Panc1 (cell line): ENCODE results near the gene RCSD1. TPM values are rescaled to one million over a fixed set of nuclear protein-coding genes. Genes with fewer than 3 reads are reported as not detected.

Experiments
- ATAC-seq: fragments of 200-7000 bp; cut with Tn5 transposase; 2 replicates; pipeline ENCODE4 v1.9.1; 2020; ENCODE audit warnings: mild to moderate bottlenecking, moderate library complexity
- BruUV-seq: library from RNA; stranded (reverse); fragments of 400-500 nt; replicated peaks from 2 replicates; lab custom pipeline; 2021; lab: Mats Ljungman, UMichigan
- CTCF ChIA-PET: fragments of 300-600 bp; sonication (Branson Sonifier 250); formaldehyde crosslinking; loops from one replicate; lab custom pipeline; 2022; ENCODE audit warnings: antibody characterized with exemption; lab: Charles Lee
- POLR2A ChIA-PET: fragments of 300-600 bp; sonication (Branson Sonifier 250); formaldehyde crosslinking; loops from one replicate; lab custom pipeline; 2022; ENCODE audit warnings: antibody characterized with exemption; lab: Charles Lee
- DNase-seq: peaks from one replicate; pipeline ENCODE4 v3.0.0-alpha.2; 2010; ENCODE audit warnings: low read depth, low spot score
- H3K27ac ChIP-seq: 2 replicates; pipeline ENCODE4 v1.5.1; 2011; ENCODE audit warnings: mild to moderate bottlenecking, low read length, inconsistent platforms
- H3K27me3 ChIP-seq: fragments of 200-500 bp; sonication (Bioruptor generic); 2 replicates; pipeline ENCODE4 v1.6.0; 2014; ENCODE audit warnings: low read length, inconsistent platforms; ENCODE audit not compliant: control insufficient read depth, insufficient read depth
- H3K36me3 ChIP-seq: fragments of 200-500 bp; sonication (Bioruptor generic); 2 replicates; pipeline ENCODE4 v1.5.1; 2014; ENCODE audit warnings: inconsistent platforms, mild to moderate bottlenecking, low read length, moderate library complexity; ENCODE audit not compliant: control insufficient read depth, insufficient read depth
- H3K4me1 ChIP-seq: 2 replicates; pipeline ENCODE4 v1.5.1; 2011; ENCODE audit warnings: inconsistent platforms, mild to moderate bottlenecking, low read length, moderate library complexity; ENCODE audit not compliant: control insufficient read depth, insufficient read depth
- H3K4me3 ChIP-seq, 2 experiments: 2 replicates each; pipeline ENCODE4 v1.5.1; 2011 to 2012; ENCODE audit warnings: low read depth in 2 of 2, low read length in 2 of 2, mild to moderate bottlenecking in 2 of 2, inconsistent platforms in 1 of 2, moderate library complexity in 1 of 2
- H3K9me3 ChIP-seq: fragments of 200-500 bp; sonication (Bioruptor generic); 2 replicates; pipeline ENCODE4 v1.5.1; 2014; ENCODE audit warnings: low read depth, mild to moderate bottlenecking, inconsistent platforms, low read length, moderate library complexity; ENCODE audit not compliant: control insufficient read depth, insufficient read depth
- CTCF ChIP-seq: fragments of 450-650 bp; IDR thresholded peaks from 2 replicates; pipeline ENCODE4 v1.5.1; 2017; ENCODE audit warnings: mild to moderate bottlenecking
- POLR2AphosphoS5 ChIP-seq: IDR thresholded peaks from 2 replicates; pipeline ENCODE4 v1.6.1; 2012; ENCODE audit warnings: mild to moderate bottlenecking, low read depth, low read length, moderate library complexity
- REST ChIP-seq, 2 experiments: IDR thresholded peaks; 2 replicates each; pipeline ENCODE4 v1.6.1; 2011 to 2012; ENCODE audit warnings: low read depth in 2 of 2, control low read depth in 1 of 2, low read length in 1 of 2, mild to moderate bottlenecking in 1 of 2, moderate library complexity in 1 of 2; ENCODE audit not compliant: insufficient read depth in 1 of 2
- SIN3A ChIP-seq: IDR thresholded peaks from 2 replicates; pipeline ENCODE4 v1.6.1; 2012; ENCODE audit warnings: low read depth, mild to moderate bottlenecking, low read length, moderate library complexity, borderline replicate concordance; ENCODE audit not compliant: insufficient read depth
- TCF7L2 ChIP-seq: IDR thresholded peaks from 2 replicates; pipeline ENCODE4 v1.6.1; 2011; ENCODE audit warnings: mild to moderate bottlenecking, low read depth, low read length, inconsistent platforms
- in situ Hi-C: cut with HindIII; loops from 2 replicates; pipeline ENCODE4 v1.10.0; 2016; ENCODE audit warnings: low sequenced_read_pairs, low pct_unique_long_range_greater_than_20kb
- intact Hi-C: fragments of 100-400 bp; cut with micrococcal nuclease; formaldehyde crosslinking; loops from one replicate; pipeline ENCODE4 v1.10.0; 2022; ENCODE audit not compliant: unreplicated experiment
- total RNA-seq: library from RNA; stranded (reverse); gene quantifications from one replicate; pipeline ENCODE4 v1.2.1, GENCODE V29; 2021; ENCODE audit not compliant: unreplicated experiment

The RCSD1 gene
- total RNA-seq, 1 experiment from 2014 or later = 1.4 TPM

GRCh38 chr1:167661527-167662426 lies 31.7 kb downstream of the RCSD1 start:
- CTCF ChIA-PET = no interaction called here
- H3K36me3 ChIP-seq = no peaks in the 10 kb centered on the region
- intact Hi-C loops (no loop called here), in situ Hi-C loops (no loop called here)
- ATAC-seq (0 out of 2 replicates have a peak, but pooled peaks have one; percentile 30), DNase-seq (no peak)
- H3K9me3 ChIP-seq = no peaks in the 10 kb centered on the region
- no peaks in the 10 kb centered on the region for H3K27me3 ChIP-seq
- POLR2A ChIA-PET = no interaction called here
- no peak for TF ChIP-seq CTCF
- TF ChIP-seq REST (IDR thresholded peaks at IDR 0.05; ENCODE audit: insufficient read depth in 1 of 2, low read depth in 2 of 2, low read length in 1 of 2) = no peak
- TF ChIP-seq POLR2AphosphoS5 = no peak
- TF ChIP-seq TCF7L2 = no peak
- no peak for TF ChIP-seq SIN3A
- H3K27ac ChIP-seq = no peak overlapping the region
- BruUV-seq = no TSS peak
- H3K4me1 ChIP-seq = peaks cover 11% of the 10 kb centered on the region; the same call in 1 of the 2 replicates
- no peak overlapping the region for H3K4me3 ChIP-seq

GRCh38 chr1:167663002-167663772 lies 33.2 kb downstream of the RCSD1 start:
- H3K27me3 ChIP-seq = no peaks in the 10 kb centered on the region
- POLR2A ChIA-PET = no interaction called here
- no peaks in the 10 kb centered on the region for H3K9me3 ChIP-seq
- no peak for TF ChIP-seq REST (IDR thresholded peaks at IDR 0.05; ENCODE audit: insufficient read depth in 1 of 2, low read depth in 2 of 2, low read length in 1 of 2)
- no peak for TF ChIP-seq SIN3A
- no peak for TF ChIP-seq TCF7L2
- TF ChIP-seq CTCF = no peak
- no peak for TF ChIP-seq POLR2AphosphoS5
- no peak for DNase-seq
- H3K27ac ChIP-seq = no peak overlapping the region
- no peak overlapping the region for H3K4me3 ChIP-seq
- H3K36me3 ChIP-seq = no peaks in the 10 kb centered on the region
- BruUV-seq = no TSS peak
- CTCF ChIA-PET = no interaction called here
- in situ Hi-C loops = no loop called here
- intact Hi-C loops = no loop called here
- ATAC-seq = peak; percentile 68
- peaks cover 11% of the 10 kb centered on the region; the same call in 1 of the 2 replicates for H3K4me1 ChIP-seq
